ENCODE data around the gene NLRP13.

GRCh38 chr19:55907746-55908145, 24.4 kb downstream of the NLRP13 start:
- TF ChIP-seq CTCF (IDR thresholded peaks at IDR 0.05) = no peak
- TF ChIP-seq POLR2A (IDR thresholded peaks at IDR 0.05) = no peak

Data from adrenal gland (tissue), 5 donors.